ENCODE results near the gene MORN1. TPM values are rescaled to one million over a fixed set of nuclear protein-coding genes. Genes with fewer than 3 reads are reported as not detected.

The MORN1 gene
- total RNA-seq, 6 experiments from 2014 or later, result 5.3 to 8.9 (median 6.9) TPM

DNA sequence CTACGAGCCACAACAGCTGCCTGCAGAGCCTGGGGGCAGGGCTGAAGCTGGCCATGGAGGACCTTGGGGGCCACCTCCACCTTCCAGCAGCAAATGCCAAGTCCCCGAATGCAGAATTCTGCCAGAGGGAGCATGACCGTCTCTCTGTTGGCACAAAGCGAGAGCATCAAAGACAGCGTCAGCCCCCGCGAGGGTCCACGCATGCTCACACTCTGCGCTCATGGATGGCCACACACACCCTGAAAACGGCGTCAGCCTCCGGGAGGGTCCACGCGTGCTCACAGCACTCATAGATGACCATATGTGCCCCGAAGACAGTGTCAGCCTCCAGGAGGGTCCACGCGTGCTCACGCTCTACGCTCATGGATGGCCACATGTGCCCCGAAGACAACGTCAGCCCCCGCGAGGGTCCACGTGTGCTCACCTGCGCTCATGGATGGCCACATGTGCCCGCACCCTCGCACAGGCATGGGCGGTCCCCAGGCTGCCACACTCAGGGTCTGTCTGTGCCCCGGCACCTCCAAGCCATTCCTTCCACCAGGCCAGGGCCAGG lies 46.5 kb downstream of the MORN1 start:
- H3K4me3 Mint-ChIP-seq, result no peak overlapping the region
- TF ChIP-seq, protein P1, sequence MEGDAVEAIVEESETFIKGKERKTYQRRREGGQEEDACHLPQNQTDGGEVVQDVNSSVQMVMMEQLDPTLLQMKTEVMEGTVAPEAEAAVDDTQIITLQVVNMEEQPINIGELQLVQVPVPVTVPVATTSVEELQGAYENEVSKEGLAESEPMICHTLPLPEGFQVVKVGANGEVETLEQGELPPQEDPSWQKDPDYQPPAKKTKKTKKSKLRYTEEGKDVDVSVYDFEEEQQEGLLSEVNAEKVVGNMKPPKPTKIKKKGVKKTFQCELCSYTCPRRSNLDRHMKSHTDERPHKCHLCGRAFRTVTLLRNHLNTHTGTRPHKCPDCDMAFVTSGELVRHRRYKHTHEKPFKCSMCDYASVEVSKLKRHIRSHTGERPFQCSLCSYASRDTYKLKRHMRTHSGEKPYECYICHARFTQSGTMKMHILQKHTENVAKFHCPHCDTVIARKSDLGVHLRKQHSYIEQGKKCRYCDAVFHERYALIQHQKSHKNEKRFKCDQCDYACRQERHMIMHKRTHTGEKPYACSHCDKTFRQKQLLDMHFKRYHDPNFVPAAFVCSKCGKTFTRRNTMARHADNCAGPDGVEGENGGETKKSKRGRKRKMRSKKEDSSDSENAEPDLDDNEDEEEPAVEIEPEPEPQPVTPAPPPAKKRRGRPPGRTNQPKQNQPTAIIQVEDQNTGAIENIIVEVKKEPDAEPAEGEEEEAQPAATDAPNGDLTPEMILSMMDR (IDR thresholded peaks at IDR 0.05), result no peak
- no peaks in the 10 kb centered on the region for H3K36me3 Mint-ChIP-seq (ENCODE audit: low read depth)
- peaks cover 11% of the 10 kb centered on the region for H3K27me3 Mint-ChIP-seq (ENCODE audit: insufficient read depth)
- no peaks in the 10 kb centered on the region for H3K9me3 Mint-ChIP-seq
- DNase-seq, result no peak
- H3K4me1 Mint-ChIP-seq (ENCODE audit: low read depth), result 0 out of 2 replicates have a peak, but pooled peaks cover 6% of the 10 kb centered on the region
- no peak overlapping the region for H3K27ac Mint-ChIP-seq

DNA sequence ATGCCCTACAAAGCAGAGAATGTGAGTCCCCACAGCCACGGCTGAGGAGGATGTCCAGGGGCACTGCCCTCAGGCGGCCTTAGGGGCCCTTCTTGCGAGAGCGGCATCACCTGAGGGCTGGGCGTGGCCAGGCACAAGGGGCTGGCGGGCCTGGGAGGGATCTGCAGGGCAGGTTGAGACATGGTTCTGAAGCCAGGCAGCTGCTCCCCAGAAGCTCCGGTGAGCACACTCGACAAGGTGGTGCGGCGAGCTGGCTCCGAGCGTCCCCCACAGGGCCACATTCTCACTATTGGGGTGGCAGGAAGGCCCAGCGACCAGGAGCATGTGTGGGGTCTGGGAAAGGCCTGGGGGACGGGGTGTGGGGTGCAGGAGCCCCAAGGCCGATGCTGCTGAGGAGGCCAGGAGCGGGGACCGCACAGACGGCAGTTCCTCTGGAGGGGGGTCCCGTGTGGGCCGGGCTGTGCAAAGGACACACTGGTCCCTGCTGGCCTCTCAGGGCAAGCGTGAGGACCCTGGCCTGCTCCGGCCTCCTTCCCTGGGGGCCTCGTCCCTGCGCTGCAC lies 47.2 kb downstream of the MORN1 start:
- H3K27ac Mint-ChIP-seq, result no peak overlapping the region
- no peak overlapping the region for H3K4me3 Mint-ChIP-seq
- peaks cover 13% of the 10 kb centered on the region for H3K27me3 Mint-ChIP-seq (ENCODE audit: insufficient read depth)
- 0 out of 2 replicates have a peak, but pooled peaks cover 2% of the 10 kb centered on the region for H3K4me1 Mint-ChIP-seq (ENCODE audit: low read depth)
- H3K36me3 Mint-ChIP-seq (ENCODE audit: low read depth), result no peaks in the 10 kb centered on the region
- DNase-seq, result no peak
- H3K9me3 Mint-ChIP-seq, result no peaks in the 10 kb centered on the region
- TF ChIP-seq, protein P1 (IDR thresholded peaks at IDR 0.05), result no peak

DNA sequence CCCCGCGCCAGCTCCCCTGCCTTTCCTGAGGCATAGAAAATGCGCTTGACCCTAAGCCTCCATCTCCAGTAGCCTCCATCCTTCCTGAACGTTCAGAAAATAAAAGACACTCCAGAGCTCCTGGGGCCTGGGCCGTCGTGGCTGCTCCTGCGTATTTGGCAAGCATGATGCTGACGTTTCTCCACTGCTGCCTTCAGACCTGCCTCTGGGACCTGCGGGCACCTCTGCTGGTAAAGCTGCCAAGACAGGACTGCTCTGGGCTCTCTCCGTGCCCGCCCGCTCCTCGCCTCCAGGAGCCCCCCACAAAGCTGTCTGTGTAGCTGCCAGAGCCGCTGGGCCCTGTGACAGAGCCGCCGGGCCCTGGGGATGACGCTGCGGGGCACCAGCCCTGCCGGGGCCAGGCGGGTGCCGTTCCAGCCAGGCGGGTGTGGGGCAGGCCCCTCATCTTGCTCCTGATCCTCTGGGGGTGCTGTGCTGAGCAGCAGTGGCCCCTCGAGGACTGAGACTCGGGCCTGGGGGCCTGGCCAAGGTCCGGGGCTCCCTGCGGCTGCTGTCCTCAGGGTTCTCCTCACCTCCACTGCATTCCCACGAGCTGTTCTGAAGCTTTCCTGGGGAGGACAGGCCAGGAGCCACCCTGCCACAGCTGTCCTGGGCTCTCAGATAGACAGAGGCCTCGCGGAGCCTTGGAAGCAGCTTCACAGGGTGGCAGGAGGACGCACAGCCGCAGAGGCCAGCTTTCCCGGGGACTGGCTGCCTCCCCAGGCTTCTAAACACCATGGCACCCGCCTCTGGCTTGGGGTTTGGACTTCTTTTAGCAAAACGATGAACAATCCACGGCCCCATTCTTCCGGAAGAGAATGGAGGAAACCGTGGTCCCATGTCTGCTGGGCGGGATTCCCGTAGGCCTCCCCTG lies 48.1 kb downstream of the MORN1 start:
- H3K4me3 Mint-ChIP-seq, result no peak overlapping the region
- no peak for DNase-seq
- no peaks in the 10 kb centered on the region for H3K36me3 Mint-ChIP-seq (ENCODE audit: low read depth)
- H3K9me3 Mint-ChIP-seq, result no peaks in the 10 kb centered on the region
- no peak overlapping the region for H3K27ac Mint-ChIP-seq
- H3K4me1 Mint-ChIP-seq (ENCODE audit: low read depth), result no peaks in the 10 kb centered on the region
- TF ChIP-seq, protein P1 (IDR thresholded peaks at IDR 0.05), result no peak
- H3K27me3 Mint-ChIP-seq (ENCODE audit: insufficient read depth), result peaks cover 13% of the 10 kb centered on the region

DNA sequence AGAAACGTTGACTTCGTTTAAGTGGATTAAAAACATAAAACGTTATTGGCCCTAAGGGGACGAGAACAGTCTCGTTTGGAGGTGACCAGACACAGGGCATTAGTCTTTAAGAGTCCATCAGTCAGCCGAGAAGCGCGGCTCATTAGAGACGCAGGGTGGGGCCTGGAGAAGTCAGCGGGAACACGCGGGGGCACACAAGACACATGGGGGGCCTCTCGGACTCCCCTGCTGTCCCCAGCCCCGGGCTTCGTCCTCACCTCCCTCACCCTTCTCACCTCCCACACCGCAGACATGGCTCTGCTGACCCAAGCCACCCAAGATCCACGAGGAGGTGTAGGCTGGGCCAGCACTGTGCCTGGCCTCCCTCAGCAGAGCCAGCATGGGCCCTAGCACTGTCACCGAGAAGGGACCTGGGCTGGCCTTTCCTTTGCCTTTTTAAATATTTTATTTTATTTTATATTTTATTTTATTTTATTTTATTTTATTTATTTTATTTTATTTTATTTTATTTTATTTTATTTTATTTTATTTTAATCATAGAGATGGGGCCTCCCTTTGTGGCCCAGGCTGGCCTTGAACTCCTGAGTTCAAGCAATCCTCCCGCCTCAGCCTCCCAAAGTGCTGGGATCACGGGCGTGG lies 48.9 kb downstream of the MORN1 start:
- no peaks in the 10 kb centered on the region for H3K9me3 Mint-ChIP-seq

More for the DNA sequence above, 48.9 kb downstream of the MORN1 start:
- no peak overlapping the region for H3K4me3 Mint-ChIP-seq
- TF ChIP-seq, protein P1 (IDR thresholded peaks at IDR 0.05), result no peak
- no peak overlapping the region for H3K27ac Mint-ChIP-seq
- H3K27me3 Mint-ChIP-seq (ENCODE audit: insufficient read depth), result peaks cover 18% of the 10 kb centered on the region
- H3K36me3 Mint-ChIP-seq (ENCODE audit: low read depth), result no peaks in the 10 kb centered on the region
- DNase-seq, result no peak
- no peaks in the 10 kb centered on the region for H3K4me1 Mint-ChIP-seq (ENCODE audit: low read depth)
